Measurements from ENCODE around the gene DAZAP1. TPM values are rescaled to one million over a fixed set of nuclear protein-coding genes. Genes with fewer than 3 reads are reported as not detected.

Gene DAZAP1
- total and polyA plus RNA-seq, 2 of the 4 experiments (the other 2 are of a cell fraction), result 22.0 to 62.8 TPM

DNA sequence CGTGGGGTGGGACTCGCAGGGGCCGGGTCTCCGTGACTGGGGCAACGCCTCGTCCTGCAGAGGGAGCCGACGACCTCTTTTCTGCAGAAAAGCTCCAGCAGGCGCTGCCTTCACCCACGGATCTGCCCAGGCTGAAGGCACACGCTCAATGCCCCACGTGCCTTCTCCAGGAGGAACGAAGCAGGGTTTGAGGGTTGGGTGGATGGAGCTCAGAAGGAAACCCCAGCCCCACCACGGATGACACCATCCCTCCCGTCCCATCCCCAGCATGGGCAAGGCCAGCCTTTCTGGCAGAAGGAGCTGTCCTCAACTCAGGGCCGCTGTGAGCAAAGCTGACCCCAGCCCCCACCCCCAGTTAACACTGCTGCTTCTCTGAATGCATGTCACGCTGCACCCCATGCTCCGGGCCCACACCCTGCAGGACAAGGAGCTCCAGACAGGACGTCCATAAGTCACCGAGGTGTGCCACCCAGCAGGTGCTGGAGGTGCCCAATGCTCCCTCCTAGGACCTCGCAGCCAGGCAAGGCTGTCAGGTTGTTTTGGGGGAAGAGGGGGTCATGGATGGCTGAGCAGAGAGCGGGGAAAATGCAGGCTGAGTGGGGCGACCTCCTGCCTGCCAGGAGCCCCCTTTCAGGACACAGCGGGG, 64.3 kb downstream of the DAZAP1 start:
- Histone ChIP-seq H3K56ac (ENCODE audit: extremely low read depth, insufficient read depth, low read length) (no peak overlapping the region), H4K91ac (ENCODE audit: insufficient read depth, low read depth, low read length) (no peak overlapping the region), H4K5ac (ENCODE audit: low read depth, low read length) (no peak overlapping the region), H3K23ac (ENCODE audit: low read depth, low read length) (no peak overlapping the region), H3K36me3 (ENCODE audit: control insufficient read depth, insufficient read depth, low read length) (peaks cover 6% of the 10 kb centered on the region; the same call in 1 of the 2 replicates), H3K4me3 (ENCODE audit: insufficient read depth, low read depth, low read length) (no peak overlapping the region), H4K20me1 (ENCODE audit: insufficient read depth, low read length) (peaks cover 86% of the 10 kb centered on the region), H3K9me1 (ENCODE audit: insufficient read depth, low read length) (no peaks in the 10 kb centered on the region), H2BK5ac (ENCODE audit: low read depth, low read length, poor library complexity, severe bottlenecking) (no peak overlapping the region), H3K18ac (ENCODE audit: low read depth, low read length) (no peak overlapping the region), H3K27ac (ENCODE audit: insufficient read depth, low read length) (no peak overlapping the region), H2AK9ac (replicated peaks; ENCODE audit: low read depth, low read length, poor library complexity) (peak overlapping the region; percentile 9), H3K9me3 (ENCODE audit: control insufficient read depth, insufficient read depth, low read length) (no peaks in the 10 kb centered on the region; the same call in 1 of the 2 replicates), H3K4me1 (ENCODE audit: control insufficient read depth, insufficient read depth, low read length) (peaks cover 21% of the 10 kb centered on the region), H3K9ac (ENCODE audit: low read depth, low read length) (no peak overlapping the region), H4K8ac (ENCODE audit: low read depth in 2 of 2, low read length in 2 of 2) (no peak overlapping the region), H3K4me2 (ENCODE audit: low read depth, low read length) (no peak overlapping the region; the same call in 1 of the 2 replicates), H2AFZ (replicated peaks; ENCODE audit: low read length, poor library complexity) (no peak overlapping the region), H3K27me3 (ENCODE audit: control insufficient read depth, insufficient read depth, low read length) (peaks cover 58% of the 10 kb centered on the region), H3K4ac (ENCODE audit: low read depth, low read length) (no peak overlapping the region), H2AK5ac (ENCODE audit: low read depth, low read length) (no peak overlapping the region), H3K14ac (replicated peaks; ENCODE audit: low read depth, low read length) (no peak overlapping the region), H2BK120ac (ENCODE audit: low read depth, low read length) (no peak overlapping the region), H2BK20ac (ENCODE audit: low read depth, low read length) (no peak overlapping the region), H2BK15ac (ENCODE audit: low read depth, low read length) (no peak overlapping the region), H3K79me1 (ENCODE audit: low read depth in 1 of 2, low read length in 2 of 2) (peaks cover 0 to 38% of the 10 kb centered on the region in 2 experiments; a peak in 3 of 4 replicates)
- TF ChIP-seq, protein P1, sequence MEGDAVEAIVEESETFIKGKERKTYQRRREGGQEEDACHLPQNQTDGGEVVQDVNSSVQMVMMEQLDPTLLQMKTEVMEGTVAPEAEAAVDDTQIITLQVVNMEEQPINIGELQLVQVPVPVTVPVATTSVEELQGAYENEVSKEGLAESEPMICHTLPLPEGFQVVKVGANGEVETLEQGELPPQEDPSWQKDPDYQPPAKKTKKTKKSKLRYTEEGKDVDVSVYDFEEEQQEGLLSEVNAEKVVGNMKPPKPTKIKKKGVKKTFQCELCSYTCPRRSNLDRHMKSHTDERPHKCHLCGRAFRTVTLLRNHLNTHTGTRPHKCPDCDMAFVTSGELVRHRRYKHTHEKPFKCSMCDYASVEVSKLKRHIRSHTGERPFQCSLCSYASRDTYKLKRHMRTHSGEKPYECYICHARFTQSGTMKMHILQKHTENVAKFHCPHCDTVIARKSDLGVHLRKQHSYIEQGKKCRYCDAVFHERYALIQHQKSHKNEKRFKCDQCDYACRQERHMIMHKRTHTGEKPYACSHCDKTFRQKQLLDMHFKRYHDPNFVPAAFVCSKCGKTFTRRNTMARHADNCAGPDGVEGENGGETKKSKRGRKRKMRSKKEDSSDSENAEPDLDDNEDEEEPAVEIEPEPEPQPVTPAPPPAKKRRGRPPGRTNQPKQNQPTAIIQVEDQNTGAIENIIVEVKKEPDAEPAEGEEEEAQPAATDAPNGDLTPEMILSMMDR (conservative IDR thresholded peaks at IDR 0.05; ENCODE audit: low read depth, low read length), result 0 out of 2 replicates have a peak, but pooled peaks have one; percentile 19
- TF ChIP-seq FOS (IDR thresholded peaks at IDR 0.05; ENCODE audit: low read depth, low read length) (no peak), NFE2L2 (IDR thresholded peaks at IDR 0.05; ENCODE audit: low read depth, low read length) (no peak)
- TF ChIP-seq, protein P2, sequence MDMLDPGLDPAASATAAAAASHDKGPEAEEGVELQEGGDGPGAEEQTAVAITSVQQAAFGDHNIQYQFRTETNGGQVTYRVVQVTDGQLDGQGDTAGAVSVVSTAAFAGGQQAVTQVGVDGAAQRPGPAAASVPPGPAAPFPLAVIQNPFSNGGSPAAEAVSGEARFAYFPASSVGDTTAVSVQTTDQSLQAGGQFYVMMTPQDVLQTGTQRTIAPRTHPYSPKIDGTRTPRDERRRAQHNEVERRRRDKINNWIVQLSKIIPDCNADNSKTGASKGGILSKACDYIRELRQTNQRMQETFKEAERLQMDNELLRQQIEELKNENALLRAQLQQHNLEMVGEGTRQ (IDR thresholded peaks at IDR 0.05; ENCODE audit: low read depth, low read length), result 0 out of 2 replicates have a peak, but pooled peaks have one; percentile 15
- ChIA-PET POLR2A (ENCODE audit: unreplicated experiment) (interaction anchor here (0.6 kb wide), 1 partner anchor 43 kb away, joined by 3 read pairs; no protein-coding TSS in a partner anchor), CTCF (interaction anchor here (0.6 kb wide), 1 partner anchor 982 kb away, joined by 4 read pairs; no protein-coding TSS in a partner anchor)
- 21% methylated on average over 10 of the region's 24 CpGs; no CpG with 5 or more reads in 1 of the 2 experiments for WGBS, 2 experiments (ENCODE audit: extremely low coverage in 2 of 2, insufficient read length in 1 of 2)
- no TSS peak for BruUV-seq (replicated peaks)
- dilution Hi-C loops (cut with HindIII; ENCODE audit: low sequenced_read_pairs, unreplicated experiment), result no loop called here
- no peak for DNase-seq
- in situ Hi-C loops (cut with MboI; ENCODE audit: low sequenced_read_pairs), result no loop called here
- intact Hi-C loops (cut with micrococcal nuclease), result no loop called here
- ATAC-seq (ENCODE audit: low read depth), result no peak
